IPS-18a (cell line): Measurements from ENCODE around the gene PHLPP1.

Source experiments
- H3K27ac ChIP-seq: one replicate; pipeline ENCODE4 v1.5.1; 2013; ENCODE audit warnings: low read length
- H3K27me3 ChIP-seq: one replicate; pipeline ENCODE4 v1.6.1; 2013; ENCODE audit warnings: mild to moderate bottlenecking, low read length; ENCODE audit not compliant: control insufficient read depth, insufficient read depth
- H3K36me3 ChIP-seq: one replicate; pipeline ENCODE4 v1.6.1; 2013; ENCODE audit warnings: low read depth, low read length; ENCODE audit not compliant: control insufficient read depth
- H3K4me1 ChIP-seq: one replicate; pipeline ENCODE4 v1.6.1; 2013; ENCODE audit warnings: low read depth, low read length; ENCODE audit not compliant: control insufficient read depth
- H3K4me3 ChIP-seq: one replicate; pipeline ENCODE4 v1.5.1; 2013; ENCODE audit warnings: low read length
- H3K9ac ChIP-seq: one replicate; pipeline ENCODE4 v1.6.1; 2013; ENCODE audit warnings: mild to moderate bottlenecking, low read length, moderate library complexity
- H3K9me3 ChIP-seq: one replicate; pipeline ENCODE4 v1.6.1; 2013; ENCODE audit warnings: low read depth, low read length; ENCODE audit not compliant: control insufficient read depth

Gene PHLPP1

DNA sequence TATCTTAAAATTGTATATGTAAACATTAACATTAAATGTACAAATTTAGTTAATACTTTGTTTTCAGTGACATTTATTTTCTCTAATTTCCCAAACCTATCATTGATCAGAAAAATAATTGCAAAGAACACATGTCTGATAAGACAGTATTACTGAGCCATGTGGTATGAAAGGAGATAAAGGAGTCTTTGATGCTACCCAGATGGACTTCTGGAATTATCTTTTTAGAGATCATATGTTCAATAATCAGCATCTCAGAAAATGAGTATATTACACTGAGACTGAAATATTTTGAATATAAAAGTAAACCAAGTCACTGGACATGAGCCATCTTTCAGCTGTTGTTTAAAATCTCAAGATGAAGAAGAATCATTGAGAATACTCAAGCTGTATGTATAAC lies 153.3 kb downstream of the PHLPP1 start:
- Histone ChIP-seq H3K4me3 (no peak overlapping the region), H3K4me1 (no peaks in the 10 kb centered on the region), H3K27ac (no peak overlapping the region), H3K36me3 (peaks cover 3% of the 10 kb centered on the region), H3K27me3 (no peaks in the 10 kb centered on the region), H3K9me3 (no peaks in the 10 kb centered on the region), H3K9ac (no peak overlapping the region)

GRCh38 chr18:62870643-62871042 lies 155.3 kb downstream of the PHLPP1 start:
- Histone ChIP-seq H3K9me3 (no peaks in the 10 kb centered on the region), H3K4me3 (no peak overlapping the region), H3K9ac (no peak overlapping the region), H3K27me3 (no peaks in the 10 kb centered on the region), H3K4me1 (peaks cover 5% of the 10 kb centered on the region), H3K36me3 (peaks cover 3% of the 10 kb centered on the region), H3K27ac (no peak overlapping the region)

GRCh38 chr18:62875323-62875722 lies 160.0 kb downstream of the PHLPP1 start:
- H3K4me1 ChIP-seq = peaks cover 48% of the 10 kb centered on the region
- H3K9ac ChIP-seq = no peak overlapping the region
- H3K36me3 ChIP-seq = no peaks in the 10 kb centered on the region
- H3K4me3 ChIP-seq = no peak overlapping the region
- H3K9me3 ChIP-seq = no peaks in the 10 kb centered on the region
- H3K27me3 ChIP-seq = no peaks in the 10 kb centered on the region
- peak overlapping the region; percentile 22 for H3K27ac ChIP-seq

GRCh38 chr18:62876111-62876510 lies 160.8 kb downstream of the PHLPP1 start:
- H3K9ac ChIP-seq = no peak overlapping the region
- H3K27me3 ChIP-seq = no peaks in the 10 kb centered on the region
- no peaks in the 10 kb centered on the region for H3K36me3 ChIP-seq
- peaks cover 50% of the 10 kb centered on the region for H3K4me1 ChIP-seq
- peak overlapping the region; percentile 8 for H3K27ac ChIP-seq
- no peaks in the 10 kb centered on the region for H3K9me3 ChIP-seq
- H3K4me3 ChIP-seq = no peak overlapping the region

DNA sequence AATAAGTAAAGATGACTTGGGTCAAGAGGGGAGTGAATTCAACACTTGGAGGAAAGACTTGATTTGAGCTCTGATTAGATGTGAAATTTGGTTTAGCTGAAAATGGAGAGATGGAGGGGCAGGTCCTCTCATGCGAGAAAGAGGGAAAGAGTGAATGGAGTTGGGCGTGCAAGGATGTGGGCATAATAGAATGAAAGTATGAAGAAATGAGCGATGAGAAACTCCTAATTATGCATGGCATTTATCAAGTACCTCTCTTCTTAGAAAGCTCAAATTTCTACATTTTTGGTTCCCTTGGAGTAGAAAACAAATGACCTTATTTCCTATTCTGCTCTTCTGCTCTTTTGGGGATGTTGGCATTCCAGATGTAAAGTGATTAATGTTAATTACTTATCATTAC lies 161.5 kb downstream of the PHLPP1 start:
- Histone ChIP-seq H3K4me3 (no peak overlapping the region), H3K36me3 (no peaks in the 10 kb centered on the region), H3K4me1 (peaks cover 55% of the 10 kb centered on the region), H3K27ac (peak overlapping the region; percentile 8), H3K9me3 (no peaks in the 10 kb centered on the region), H3K9ac (peak overlapping the region; percentile 1), H3K27me3 (no peaks in the 10 kb centered on the region)

DNA sequence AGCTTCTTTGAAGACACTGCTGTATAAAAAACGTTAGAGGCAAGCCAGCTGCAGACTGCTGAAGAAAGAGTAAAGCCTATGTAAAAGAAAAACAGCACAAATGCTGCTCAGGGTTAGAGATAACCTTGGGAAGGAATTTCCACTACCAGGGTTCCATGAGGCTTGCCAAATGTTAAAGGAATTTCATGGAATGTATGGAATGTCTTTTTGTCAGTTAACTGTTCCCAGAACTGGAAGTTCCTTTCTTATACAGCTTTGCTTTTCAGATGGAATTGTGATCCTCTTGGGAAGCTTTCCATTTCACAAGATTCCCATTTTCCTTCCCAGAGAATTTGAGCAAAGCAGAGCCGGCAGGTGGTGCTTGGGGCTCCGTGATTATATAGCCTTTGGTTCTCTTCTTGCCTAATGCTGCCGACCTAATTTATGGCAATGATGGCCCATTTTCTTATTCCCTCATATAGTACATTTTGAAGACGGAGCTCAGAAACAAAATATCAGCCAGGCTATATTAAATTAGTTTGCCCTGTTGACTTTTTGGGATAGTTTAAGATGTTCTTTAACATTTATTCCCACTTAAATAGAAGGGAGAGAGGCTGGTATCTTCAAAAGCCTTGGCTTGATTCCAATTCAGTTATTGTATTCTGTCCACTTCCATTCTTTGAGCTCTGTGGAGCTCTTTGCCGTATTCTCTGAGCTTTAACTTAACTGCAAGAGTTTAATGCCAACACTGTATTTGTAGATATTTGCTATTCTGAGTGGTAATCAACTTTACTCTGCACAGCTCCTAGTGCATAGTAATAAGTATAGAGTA lies 162.3 kb downstream of the PHLPP1 start:
- Histone ChIP-seq H3K27me3 (no peaks in the 10 kb centered on the region), H3K36me3 (no peaks in the 10 kb centered on the region), H3K4me3 (peak overlapping the region; percentile 28), H3K9ac (peak overlapping the region; percentile 1), H3K4me1 (peaks cover 57% of the 10 kb centered on the region), H3K9me3 (no peaks in the 10 kb centered on the region), H3K27ac (peak overlapping the region; percentile 22)

DNA sequence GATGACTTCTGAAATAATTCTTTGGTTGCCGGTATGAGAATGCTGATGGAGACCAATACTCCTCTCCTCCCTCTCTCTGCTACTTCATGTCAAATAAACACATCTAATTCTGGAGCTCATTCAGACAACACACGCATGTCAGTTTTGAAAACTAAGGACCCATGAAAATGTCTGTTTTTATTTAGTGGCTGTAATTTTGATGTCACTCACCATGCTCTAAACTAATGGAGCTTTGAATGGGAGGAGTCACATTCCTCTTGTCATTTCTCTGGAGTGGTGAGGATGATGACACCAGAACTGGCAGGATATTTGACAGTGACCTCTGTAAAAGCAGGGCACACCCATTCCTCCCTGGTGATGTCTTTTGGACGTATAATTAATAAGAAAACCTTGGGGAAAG lies 163.0 kb downstream of the PHLPP1 start:
- Histone ChIP-seq H3K36me3 (no peaks in the 10 kb centered on the region), H3K4me3 (peak overlapping the region; percentile 28), H3K27me3 (no peaks in the 10 kb centered on the region), H3K9me3 (no peaks in the 10 kb centered on the region), H3K4me1 (peaks cover 57% of the 10 kb centered on the region), H3K27ac (peak overlapping the region; percentile 22), H3K9ac (no peak overlapping the region)

- H3K4me1 ChIP-seq = peaks cover 57% of the 10 kb centered on the region
- H3K9me3 ChIP-seq = no peaks in the 10 kb centered on the region
- no peak overlapping the region for H3K4me3 ChIP-seq
- H3K36me3 ChIP-seq = no peaks in the 10 kb centered on the region
- no peak overlapping the region for H3K27ac ChIP-seq
- H3K9ac ChIP-seq = no peak overlapping the region
- H3K27me3 ChIP-seq = no peaks in the 10 kb centered on the region
These were observed 164.7 kb downstream of the PHLPP1 start for GRCh38 chr18:62880034-62880433.

DNA sequence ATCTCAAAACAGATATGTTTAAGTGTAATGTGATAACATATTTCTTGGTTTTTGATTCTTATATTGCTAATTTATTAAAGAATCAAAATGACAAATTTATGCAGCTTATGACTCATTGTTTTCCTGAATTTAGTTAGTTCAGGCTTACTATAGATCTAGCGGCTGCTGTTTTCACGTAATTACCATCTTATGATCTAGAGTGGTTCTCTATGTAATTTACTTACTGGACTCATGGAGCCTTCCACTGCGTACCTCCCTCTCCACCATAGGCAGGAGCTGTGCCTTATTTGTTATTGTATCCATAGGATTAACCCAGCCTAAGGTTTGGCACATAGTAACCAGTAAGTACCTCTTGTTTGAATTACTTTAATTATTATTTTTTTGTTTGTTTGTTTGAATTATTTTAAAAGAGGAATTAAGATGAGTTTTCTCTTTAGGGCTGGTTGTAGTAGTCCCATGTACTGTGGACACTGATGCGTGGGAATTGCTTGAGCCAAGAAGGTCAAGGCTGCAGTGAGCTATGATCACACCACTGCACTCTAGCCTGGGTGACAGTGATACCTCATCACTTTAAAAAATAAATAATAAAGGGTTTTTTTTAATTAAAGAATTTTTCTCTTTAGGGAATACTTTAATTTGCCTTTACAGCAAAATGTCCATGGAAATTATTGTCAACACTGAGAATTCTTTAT lies 165.5 kb downstream of the PHLPP1 start:
- no peaks in the 10 kb centered on the region for H3K9me3 ChIP-seq
- no peak overlapping the region for H3K27ac ChIP-seq
- no peak overlapping the region for H3K4me3 ChIP-seq
- no peaks in the 10 kb centered on the region for H3K36me3 ChIP-seq
- no peaks in the 10 kb centered on the region for H3K27me3 ChIP-seq
- H3K9ac ChIP-seq = no peak overlapping the region
- H3K4me1 ChIP-seq = peaks cover 52% of the 10 kb centered on the region

GRCh38 chr18:62881509-62882016 lies 166.2 kb downstream of the PHLPP1 start:
- H3K9ac ChIP-seq = no peak overlapping the region
- H3K27ac ChIP-seq = no peak overlapping the region
- no peaks in the 10 kb centered on the region for H3K27me3 ChIP-seq
- peaks cover 45% of the 10 kb centered on the region for H3K4me1 ChIP-seq
- H3K36me3 ChIP-seq = no peaks in the 10 kb centered on the region
- no peak overlapping the region for H3K4me3 ChIP-seq
- no peaks in the 10 kb centered on the region for H3K9me3 ChIP-seq

GRCh38 chr18:62883937-62884735 lies 168.8 kb downstream of the PHLPP1 start:
- H3K9ac ChIP-seq = no peak overlapping the region
- H3K27ac ChIP-seq = no peak overlapping the region
- H3K4me1 ChIP-seq = peaks cover 25% of the 10 kb centered on the region
- no peaks in the 10 kb centered on the region for H3K27me3 ChIP-seq
- no peak overlapping the region for H3K4me3 ChIP-seq
- no peaks in the 10 kb centered on the region for H3K36me3 ChIP-seq
- H3K9me3 ChIP-seq = no peaks in the 10 kb centered on the region
